H9 (cell line): ENCODE results near the gene VSTM2L. TPM values are rescaled to one million over a fixed set of nuclear protein-coding genes. Genes with fewer than 3 reads are reported as not detected.

Source experiments
- DNase-seq: peaks from one replicate; pipeline ENCODE4 v3.0.0-alpha.2; 2017
- H2AFZ ChIP-seq: one replicate; pipeline ENCODE4 v1.6.1; 2013; ENCODE audit warnings: mild to moderate bottlenecking, low read length, control low read depth, moderate library complexity
- H2AK5ac ChIP-seq: 2 replicates; pipeline ENCODE4 v1.6.1; 2013; ENCODE audit warnings: low read length, control low read depth, mixed read lengths; ENCODE audit not compliant: insufficient read length
- H2BK120ac ChIP-seq: one replicate; pipeline ENCODE4 v1.6.1; 2013; ENCODE audit warnings: low read depth, mild to moderate bottlenecking, low read length, control low read depth, inconsistent platforms; ENCODE audit not compliant: poor library complexity, severe bottlenecking
- H2BK12ac ChIP-seq: 2 replicates; pipeline ENCODE4 v1.6.1; 2013; ENCODE audit warnings: low read length, control low read depth, mixed read lengths, low read depth; ENCODE audit not compliant: insufficient read length
- H2BK15ac ChIP-seq: 2 replicates; pipeline ENCODE4 v1.6.1; 2013; ENCODE audit warnings: low read depth, low read length, control low read depth
- H2BK20ac ChIP-seq: one replicate; pipeline ENCODE4 v1.6.1; 2013; ENCODE audit warnings: low read depth, mild to moderate bottlenecking, low read length, control low read depth, inconsistent platforms; ENCODE audit not compliant: poor library complexity, severe bottlenecking
- H2BK5ac ChIP-seq: 2 replicates; pipeline ENCODE4 v1.6.1; 2013; ENCODE audit warnings: low read length, control low read depth, mixed read lengths; ENCODE audit not compliant: insufficient read length
- H3K14ac ChIP-seq: 2 replicates; pipeline ENCODE4 v1.6.1; 2013; ENCODE audit warnings: low read length, control low read depth; ENCODE audit not compliant: insufficient read depth
- H3K18ac ChIP-seq: 2 replicates; pipeline ENCODE4 v1.6.1; 2013; ENCODE audit warnings: low read depth, mild to moderate bottlenecking, mixed read lengths, low read length, control low read depth; ENCODE audit not compliant: insufficient read length
- H3K23ac ChIP-seq: 2 replicates; pipeline ENCODE4 v1.6.1; 2013; ENCODE audit warnings: low read length, control low read depth, mixed read lengths, low read depth; ENCODE audit not compliant: insufficient read length
- H3K23me2 ChIP-seq: 2 replicates; pipeline ENCODE4 v1.6.1; 2013; ENCODE audit warnings: low read depth, mild to moderate bottlenecking, mixed read lengths, low read length, control low read depth; ENCODE audit not compliant: insufficient read length, poor library complexity, severe bottlenecking
- H3K27ac ChIP-seq: 2 replicates; pipeline ENCODE4 v1.5.1; 2013; ENCODE audit warnings: low read length, control low read depth, mixed read lengths, low read depth; ENCODE audit not compliant: insufficient read length
- H3K27me3 ChIP-seq: 2 replicates; pipeline ENCODE4 v1.6.1; 2013; ENCODE audit warnings: low read length, control low read depth, inconsistent platforms; ENCODE audit not compliant: insufficient read depth
- H3K4ac ChIP-seq: 2 replicates; pipeline ENCODE4 v1.6.1; 2013; ENCODE audit warnings: low read depth, mild to moderate bottlenecking, control low read depth, inconsistent platforms, low read length, moderate library complexity
- H3K4me1 ChIP-seq: 2 replicates; pipeline ENCODE4 v1.6.1; 2013; ENCODE audit warnings: low read length, control low read depth, inconsistent platforms; ENCODE audit not compliant: insufficient read depth
- H3K4me2 ChIP-seq: 2 replicates; pipeline ENCODE4 v1.6.1; 2013; ENCODE audit warnings: low read length, control low read depth, mixed read lengths; ENCODE audit not compliant: insufficient read length, insufficient read depth
- H3K56ac ChIP-seq: 2 replicates; pipeline ENCODE4 v1.6.1; 2013; ENCODE audit warnings: low read depth, mild to moderate bottlenecking, mixed read lengths, low read length, control low read depth; ENCODE audit not compliant: insufficient read length
- H3K79me1 ChIP-seq: 2 replicates; pipeline ENCODE4 v1.6.1; 2013; ENCODE audit warnings: low read depth, mild to moderate bottlenecking, moderate library complexity, low read length, control low read depth, inconsistent platforms; ENCODE audit not compliant: insufficient read depth, poor library complexity, severe bottlenecking
- H3K79me2 ChIP-seq: 2 replicates; pipeline ENCODE4 v1.6.1; 2013; ENCODE audit warnings: low read length, control low read depth, inconsistent platforms; ENCODE audit not compliant: insufficient read depth
- H3K9ac ChIP-seq: 2 replicates; pipeline ENCODE4 v1.6.1; 2013; ENCODE audit warnings: low read length, control low read depth, mixed read lengths; ENCODE audit not compliant: insufficient read length; ENCODE audit errors: extremely low read depth
- H3K9me3 ChIP-seq: one replicate; pipeline ENCODE4 v1.6.1; 2013; ENCODE audit warnings: low read depth, low read length, inconsistent platforms; ENCODE audit not compliant: control insufficient read depth
- H3T11ph ChIP-seq: one replicate; pipeline ENCODE4 v1.6.1; 2013; ENCODE audit warnings: mild to moderate bottlenecking, low read length, control low read depth, inconsistent platforms
- H4K20me1 ChIP-seq: one replicate; pipeline ENCODE4 v1.6.1; 2013; ENCODE audit not compliant: control insufficient read depth, insufficient read length, insufficient read depth
- H4K5ac ChIP-seq: 2 replicates; pipeline ENCODE4 v1.6.1; 2013; ENCODE audit warnings: low read depth, mild to moderate bottlenecking, mixed read lengths, low read length, control low read depth; ENCODE audit not compliant: insufficient read length
- H4K8ac ChIP-seq: replicated peaks from 2 replicates; pipeline ENCODE4 v1.6.1; 2013; ENCODE audit warnings: low read length, control low read depth, mixed read lengths, low read depth; ENCODE audit not compliant: insufficient read length
- H4K91ac ChIP-seq: 2 replicates; pipeline ENCODE4 v1.6.1; 2013; ENCODE audit warnings: low read depth, mild to moderate bottlenecking, moderate library complexity, mixed read lengths, low read length, control low read depth; ENCODE audit not compliant: insufficient read length
- H3K27ac Mint-ChIP-seq, 3 experiments: 2 replicates in 2 of 3; 3 replicates in 1 of 3; pipeline ENCODE4 v1.8.0; 2020 to 2021; ENCODE audit warnings: mixed read lengths in 3 of 3, mild to moderate bottlenecking in 1 of 3, moderate library complexity in 1 of 3
- H3K27me3 Mint-ChIP-seq: 2 replicates; pipeline ENCODE4 v1.8.0; 2021; ENCODE audit warnings: low read depth, mild to moderate bottlenecking, moderate library complexity, mixed read lengths
- H3K36me3 Mint-ChIP-seq, 3 experiments: 2 replicates in 2 of 3; 3 replicates in 1 of 3; pipeline ENCODE4 v1.8.0; 2020 to 2021; ENCODE audit warnings: low read depth in 3 of 3, mixed read lengths in 3 of 3; ENCODE audit not compliant: insufficient read depth in 1 of 3
- H3K4me1 Mint-ChIP-seq, 2 experiments: 2 replicates each; pipeline ENCODE4 v1.8.0; 2020; ENCODE audit warnings: mixed read lengths in 2 of 2
- H3K4me3 Mint-ChIP-seq, 2 experiments: 2 replicates in 1 of 2; 3 replicates in 1 of 2; pipeline ENCODE4 v1.8.0; 2020 to 2021; ENCODE audit warnings: mild to moderate bottlenecking in 2 of 2, mixed read lengths in 2 of 2, moderate library complexity in 1 of 2
- H3K9me3 Mint-ChIP-seq, 2 experiments: 2 replicates in 1 of 2; 3 replicates in 1 of 2; pipeline ENCODE4 v1.8.0; 2020; ENCODE audit warnings: mild to moderate bottlenecking in 2 of 2, mixed read lengths in 2 of 2, moderate library complexity in 1 of 2
- CTCF ChIP-seq: fragments of 200-600 bp; sonication (generic); conservative IDR thresholded peaks from 3 replicates; pipeline ENCODE4 v1.8.0; 2021; ENCODE audit warnings: antibody characterized with exemption, mild to moderate bottlenecking
- WGBS: extraction: QIAGEN DNeasy Blood & Tissue Kit; methylation state at CpG from one replicate; pipeline ENCODE4 v1.1.7; 2013; ENCODE audit warnings: missing lambda C conversion rate, low lambda C conversion rate, mixed read lengths; ENCODE audit not compliant: insufficient read length; ENCODE audit errors: extremely low coverage; 5-methylcytosine and 5-hydroxymethylcytosine counted together
- total RNA-seq: library from RNA; stranded (reverse); gene quantifications from 2 replicates; pipeline ENCODE4 v1.2.1, GENCODE V29; 2021

The VSTM2L gene
- total RNA-seq, 1 experiment from 2014 or later, result 2.1 TPM

- no peaks in the 10 kb centered on the region for H3K79me1 ChIP-seq
- H3K4me1 ChIP-seq, result no peaks in the 10 kb centered on the region
- no peak overlapping the region for H2BK12ac ChIP-seq
- Mint-ChIP-seq H3K36me3 (peaks cover 7 to 17% (median 12%) of the 10 kb centered on the region in 3 experiments; a peak in 6 of 7 replicates), H3K27ac (no peak overlapping the region; a peak in 1 of 7 replicates), H3K4me1 (no peaks in the 10 kb centered on the region; a peak in 1 of 4 replicates), H3K27me3 (no peaks in the 10 kb centered on the region), H3K4me3 (no peak overlapping the region), H3K9me3 (no peaks in the 10 kb centered on the region)
- no peaks in the 10 kb centered on the region for H3K79me2 ChIP-seq
- H2BK15ac ChIP-seq, result no peak overlapping the region
- no peak for DNase-seq
- H2AFZ ChIP-seq, result no peak overlapping the region
- H4K5ac ChIP-seq, result no peak overlapping the region
- no peak overlapping the region for H3T11ph ChIP-seq
- H3K23me2 ChIP-seq, result no peaks in the 10 kb centered on the region
- WGBS, result no CpG with 5 or more reads among the region's 10 CpGs
- no peak overlapping the region for H3K4ac ChIP-seq
- no peak overlapping the region for H3K14ac ChIP-seq
- peaks cover 3% of the 10 kb centered on the region for H4K20me1 ChIP-seq
- H3K23ac ChIP-seq, result no peak overlapping the region
- H3K4me2 ChIP-seq, result no peak overlapping the region
- no peaks in the 10 kb centered on the region for H3K9me3 ChIP-seq
- H2BK120ac ChIP-seq, result no peak overlapping the region
- H2AK5ac ChIP-seq, result no peak overlapping the region
- TF ChIP-seq CTCF, result no peak
- no peak overlapping the region for H3K18ac ChIP-seq
- H2BK5ac ChIP-seq, result no peak overlapping the region
- no peaks in the 10 kb centered on the region for H3K27me3 ChIP-seq
- no peak overlapping the region for H3K27ac ChIP-seq
- H3K56ac ChIP-seq, result no peak overlapping the region
- no peak overlapping the region for H2BK20ac ChIP-seq
- no peak overlapping the region for H3K9ac ChIP-seq
- no peak overlapping the region for H4K91ac ChIP-seq
- H4K8ac ChIP-seq, result no peak overlapping the region
Observed at GRCh38 chr20:37856932-37857660, 45.8 kb upstream of the VSTM2L start.
